ENCODE results near the gene ALLC.
"Not testable (repeated sequence)": the region's sequence is repeated elsewhere in the genome, so short reads cannot be mapped to it uniquely, and the experiment has no call there.

Gene ALLC

GRCh38 chr2:3657881-3658280 is at the start of gene ALLC:
Gene ALLC, plus strand, starts transcription at chr2:3658200. Its CDS starts 12,958 bp downstream, at chr2:3671158.
- no peak for DNase-seq

- DNase-seq: no peak
These were observed 49.4 kb upstream of the ALLC start for GRCh38 chr2:3608373-3609278.

GRCh38 chr2:3609279-3609673 is 48.7 kb upstream of the ALLC start:
- peak; percentile 34 for DNase-seq

GRCh38 chr2:3610415-3610814 is 47.6 kb upstream of the ALLC start:
- no peak for DNase-seq

GRCh38 chr2:3610881-3611505 is 47.0 kb upstream of the ALLC start:
- no peak for DNase-seq

GRCh38 chr2:3611589-3611988 is 46.4 kb upstream of the ALLC start:
- DNase-seq: no peak

- DNase-seq: no peak
These were observed 45.1 kb upstream of the ALLC start for GRCh38 chr2:3612639-3613523.

GRCh38 chr2:3613524-3613905 is 44.5 kb upstream of the ALLC start:
- no peak for DNase-seq

- not testable (repeated sequence) for DNase-seq
These were observed 43.3 kb upstream of the ALLC start for GRCh38 chr2:3614743-3615142.

GRCh38 chr2:3615541-3616200 is 42.3 kb upstream of the ALLC start:
- not testable (repeated sequence) for DNase-seq

- DNase-seq: not testable (repeated sequence)
These were observed 41.4 kb upstream of the ALLC start for GRCh38 chr2:3616435-3617197.

- DNase-seq: no peak
These were observed 40.7 kb upstream of the ALLC start for GRCh38 chr2:3617198-3617890.

- DNase-seq: no peak
These were observed 39.6 kb upstream of the ALLC start for GRCh38 chr2:3618367-3618766.

- no peak for DNase-seq
These were observed 39.0 kb upstream of the ALLC start for GRCh38 chr2:3619033-3619432.

GRCh38 chr2:3619661-3620060 is 38.3 kb upstream of the ALLC start:
- DNase-seq: not testable (repeated sequence)

- no peak for DNase-seq
These were observed 37.2 kb upstream of the ALLC start for GRCh38 chr2:3620834-3621233.

GRCh38 chr2:3622967-3623366 is 35.0 kb upstream of the ALLC start:
- no peak for DNase-seq

GRCh38 chr2:3624059-3624794 is 33.8 kb upstream of the ALLC start:
- no peak for DNase-seq

- DNase-seq: no peak
These were observed 32.8 kb upstream of the ALLC start for GRCh38 chr2:3625186-3625585.

- no peak for DNase-seq
These were observed 31.7 kb upstream of the ALLC start for GRCh38 chr2:3626118-3626811.

All from CD4-positive, alpha-beta T cell treated with Interleukin-10 for 1 hour (primary cell).